OCI-LY7 (cell line): ENCODE measurements around the gene KDSR.

Experiments
- EZH2phosphoT487 ChIP-seq: fragments of 200-600 bp; sonication (generic); IDR thresholded peaks from 2 replicates; pipeline ENCODE4 v1.6.1; 2018; ENCODE audit warnings: low read depth, borderline replicate concordance, mild to moderate bottlenecking, mixed run types, antibody characterized with exemption, low read length, moderate library complexity, mixed read lengths
- TF ChIP-seq, protein P1 (sequence below): fragments of 200-600 bp; sonication (generic); conservative IDR thresholded peaks from 2 replicates; pipeline ENCODE4 v1.5.1; 2014; ENCODE audit warnings: mild to moderate bottlenecking, antibody characterized with exemption, low read length, moderate library complexity, mixed read lengths

DNA sequence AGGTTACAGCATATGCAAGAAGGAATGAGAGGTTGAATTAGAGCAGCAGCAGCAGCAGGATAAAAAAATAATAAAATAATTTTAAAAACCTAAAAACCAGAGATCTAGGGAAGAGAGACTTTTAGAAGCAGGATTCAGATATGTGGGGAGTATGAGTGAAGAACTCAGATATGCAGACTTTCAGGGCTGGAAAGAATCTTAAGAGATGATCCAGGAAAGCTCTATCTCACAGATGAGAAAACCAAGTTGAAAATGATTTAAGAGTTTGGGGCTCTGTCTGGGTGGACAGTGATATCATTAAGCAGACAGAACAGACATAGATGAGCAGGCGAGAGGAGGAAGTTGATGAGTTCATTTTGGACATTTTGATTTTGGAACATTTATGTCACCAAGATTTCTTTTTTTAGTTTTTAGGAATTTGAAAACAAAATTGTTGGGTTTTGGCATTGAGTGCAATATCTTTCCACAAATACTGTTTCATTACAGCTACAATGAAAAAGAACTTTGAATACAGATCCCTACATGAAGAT is 79.2 kb downstream of the KDSR start:
- TF ChIP-seq, protein P1, sequence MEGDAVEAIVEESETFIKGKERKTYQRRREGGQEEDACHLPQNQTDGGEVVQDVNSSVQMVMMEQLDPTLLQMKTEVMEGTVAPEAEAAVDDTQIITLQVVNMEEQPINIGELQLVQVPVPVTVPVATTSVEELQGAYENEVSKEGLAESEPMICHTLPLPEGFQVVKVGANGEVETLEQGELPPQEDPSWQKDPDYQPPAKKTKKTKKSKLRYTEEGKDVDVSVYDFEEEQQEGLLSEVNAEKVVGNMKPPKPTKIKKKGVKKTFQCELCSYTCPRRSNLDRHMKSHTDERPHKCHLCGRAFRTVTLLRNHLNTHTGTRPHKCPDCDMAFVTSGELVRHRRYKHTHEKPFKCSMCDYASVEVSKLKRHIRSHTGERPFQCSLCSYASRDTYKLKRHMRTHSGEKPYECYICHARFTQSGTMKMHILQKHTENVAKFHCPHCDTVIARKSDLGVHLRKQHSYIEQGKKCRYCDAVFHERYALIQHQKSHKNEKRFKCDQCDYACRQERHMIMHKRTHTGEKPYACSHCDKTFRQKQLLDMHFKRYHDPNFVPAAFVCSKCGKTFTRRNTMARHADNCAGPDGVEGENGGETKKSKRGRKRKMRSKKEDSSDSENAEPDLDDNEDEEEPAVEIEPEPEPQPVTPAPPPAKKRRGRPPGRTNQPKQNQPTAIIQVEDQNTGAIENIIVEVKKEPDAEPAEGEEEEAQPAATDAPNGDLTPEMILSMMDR: no peak
- no peak for TF ChIP-seq EZH2phosphoT487
